HG02759 (cell line): Measurements from ENCODE around the gene PCDH18.
A peak's percentile ranks its signal among the peaks of the same experiment; 100 is the strongest.
"Not testable (repeated sequence)": the region's sequence is repeated elsewhere in the genome, so short reads cannot be mapped to it uniquely, and the experiment has no call there.

Source experiments
- ATAC-seq: cut with Tn5 transposase; IDR thresholded peaks from one replicate; pipeline ENCODE4 v1.9.1; 2021; ENCODE audit warnings: mild to moderate bottlenecking, moderate library complexity; ENCODE audit not compliant: unreplicated experiment

The PCDH18 gene

DNA sequence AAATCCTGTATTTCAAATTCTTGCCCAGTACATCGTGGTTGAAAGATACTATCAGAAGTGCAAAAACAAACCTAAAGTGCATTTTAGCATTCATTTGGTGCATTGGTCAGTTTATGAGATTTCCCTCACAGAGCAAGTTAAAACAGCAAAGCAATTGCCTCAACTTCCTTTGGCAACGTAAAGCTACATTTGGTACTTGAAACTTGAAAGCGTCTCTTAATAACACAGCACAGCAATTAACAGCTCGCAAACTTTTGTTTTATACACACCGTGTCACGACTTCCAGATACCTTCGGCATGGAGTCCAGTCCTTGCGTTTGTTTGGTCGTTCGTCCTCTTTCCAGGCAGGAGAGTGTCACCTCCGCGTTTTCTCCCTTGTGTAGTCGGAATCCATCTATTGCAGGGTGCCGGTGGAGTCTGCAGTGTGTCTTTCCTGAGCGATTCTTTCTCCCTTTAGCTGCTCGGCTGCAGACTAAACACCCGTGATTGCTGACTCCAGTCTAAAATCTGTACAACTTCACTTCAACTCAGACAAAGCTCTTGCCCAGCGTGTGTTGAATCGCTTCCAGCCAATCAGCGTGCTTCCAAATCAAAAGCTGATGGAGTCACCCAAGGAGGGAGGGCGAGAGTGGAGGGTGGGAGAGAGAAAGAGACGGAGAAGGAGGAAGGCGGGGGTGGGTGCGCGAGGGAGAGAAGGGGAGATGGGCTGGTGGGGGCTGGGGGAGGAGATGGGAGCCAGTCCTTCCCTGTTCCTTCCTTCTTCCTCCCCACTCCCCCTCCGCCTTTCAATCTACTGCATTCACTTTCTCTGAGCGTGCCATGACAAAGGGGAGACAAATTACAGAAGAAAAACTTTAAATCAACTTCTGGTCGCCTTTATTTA lies at the start of gene PCDH18:
TSS of gene PCDH18 (minus strand) at position 509 of the 883 bp plus-strand sequence. CDS start at position 103, 406 bp downstream.
- ATAC-seq = peak; percentile 52

DNA sequence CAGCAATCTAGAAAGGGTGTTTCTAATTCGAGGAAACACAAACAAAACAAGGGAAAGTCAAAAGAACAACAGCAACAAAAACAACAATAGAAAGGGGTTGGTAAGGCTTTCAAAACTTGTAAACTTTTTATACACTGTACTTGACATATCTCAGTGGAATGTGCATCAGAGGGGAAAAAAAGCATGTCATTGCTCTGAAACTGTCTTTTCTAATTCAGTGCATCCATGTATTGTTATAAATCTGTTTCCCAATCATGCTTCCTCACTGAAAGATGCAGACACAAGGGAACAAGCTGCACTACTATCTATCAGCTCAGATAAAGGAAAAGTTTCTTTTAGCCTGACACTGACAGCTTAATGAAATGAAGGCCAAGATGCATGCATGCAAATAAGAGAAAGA lies 44.2 kb upstream of the PCDH18 start:
- ATAC-seq = no peak

GRCh38 chr4:137572647-137573046 lies 40.4 kb upstream of the PCDH18 start:
- ATAC-seq = no peak

DNA sequence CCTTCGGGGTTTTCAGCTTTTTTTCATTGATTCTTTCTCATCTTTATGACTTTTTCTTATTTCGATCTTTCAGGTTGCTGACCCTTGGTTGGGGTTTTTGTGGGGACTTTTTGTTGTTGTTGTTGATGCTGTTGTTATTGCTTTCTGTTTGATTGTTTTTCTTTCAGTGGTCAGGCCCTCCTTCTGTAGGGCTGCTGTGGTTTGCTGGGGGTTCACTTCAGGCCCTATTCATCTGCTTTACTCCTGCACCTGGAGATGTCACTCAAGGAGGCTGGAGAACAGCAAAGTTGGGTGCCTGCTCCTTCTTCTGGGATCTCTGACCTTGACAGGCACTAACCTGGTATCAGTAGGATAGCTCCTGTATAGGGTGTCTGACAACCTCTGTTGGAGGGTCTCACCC lies 39.9 kb upstream of the PCDH18 start:
- ATAC-seq = no peak

- ATAC-seq = no peak
Observed at GRCh38 chr4:137559801-137560200, 27.5 kb upstream of the PCDH18 start.

DNA sequence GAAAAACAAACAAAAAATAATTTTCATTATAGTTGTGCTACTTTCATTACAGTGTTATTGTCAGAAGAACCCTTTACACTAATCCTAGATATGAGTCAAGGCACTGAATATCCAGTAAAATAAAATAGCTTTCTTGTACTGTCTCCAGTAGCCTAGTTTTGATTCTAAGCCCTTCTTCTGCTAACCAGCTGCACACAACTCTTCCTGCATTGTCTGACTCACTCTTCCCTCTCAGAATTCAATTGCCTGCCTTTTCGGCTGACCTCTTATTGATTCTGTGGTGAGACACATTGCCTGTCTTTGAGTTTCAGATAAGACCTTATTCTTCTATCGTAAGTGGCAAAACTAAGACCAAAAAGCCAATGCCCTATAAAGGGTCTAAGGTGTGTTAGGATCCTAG lies 26.7 kb upstream of the PCDH18 start:
- ATAC-seq = no peak

DNA sequence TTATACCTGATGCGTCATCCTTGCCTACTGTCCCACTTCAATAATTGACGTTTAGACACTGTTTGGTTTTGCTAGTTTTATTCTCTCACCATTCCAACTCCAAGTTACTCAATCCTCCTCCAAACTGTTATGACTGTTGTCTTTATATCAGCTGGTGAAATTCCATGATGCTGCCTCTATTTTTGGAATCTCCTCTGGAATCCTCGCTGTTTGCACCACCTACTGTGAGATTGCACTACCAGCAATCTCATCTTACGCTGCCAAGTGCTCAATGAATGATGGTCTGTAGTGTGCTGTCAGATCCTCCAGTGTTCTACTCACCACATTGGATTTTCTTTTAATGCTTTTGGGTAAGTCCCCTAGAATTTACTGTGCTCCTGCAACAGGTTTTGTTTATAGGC lies 13.2 kb upstream of the PCDH18 start:
- ATAC-seq = no peak

GRCh38 chr4:137543648-137544047 lies 11.4 kb upstream of the PCDH18 start:
- no peak for ATAC-seq

DNA sequence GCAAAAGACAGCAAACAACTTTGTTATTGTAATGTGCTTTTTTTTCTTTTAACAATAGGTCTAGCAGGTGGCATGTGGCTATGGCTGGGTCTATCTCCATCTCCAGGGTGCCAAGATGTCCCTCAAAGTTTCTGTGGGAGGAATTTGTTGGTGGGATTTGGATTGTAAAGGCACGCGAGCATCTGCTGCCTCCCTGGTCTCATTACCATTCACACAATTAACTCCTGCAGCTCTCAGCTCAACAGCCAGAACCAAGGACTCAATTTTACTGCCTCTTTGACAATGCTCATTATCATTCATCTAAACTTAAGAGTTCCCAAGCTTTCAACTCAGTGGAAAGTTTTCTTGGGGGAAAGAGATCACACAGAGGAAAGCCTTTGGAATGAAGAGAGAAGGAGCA lies 10.9 kb upstream of the PCDH18 start:
- no peak for ATAC-seq

GRCh38 chr4:137541876-137542646 lies 9.8 kb upstream of the PCDH18 start:
- ATAC-seq = no peak

DNA sequence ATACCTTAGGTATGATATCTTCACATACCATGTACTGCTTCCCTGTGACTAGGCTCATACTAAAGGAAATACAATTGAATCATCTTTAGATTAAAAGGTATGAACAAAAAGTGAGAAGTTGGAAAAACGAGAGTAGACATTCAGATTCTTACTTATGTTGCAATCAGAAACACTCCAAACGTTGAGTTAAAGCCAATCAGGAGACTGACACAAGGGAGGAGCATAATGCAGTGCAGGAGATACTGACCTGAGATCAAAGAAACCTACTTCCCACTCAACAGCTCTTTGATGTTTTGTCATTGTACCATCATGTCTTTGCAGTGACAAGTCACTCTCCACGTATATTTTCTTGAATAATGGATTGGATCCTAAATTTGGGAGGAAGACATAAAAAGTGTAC lies 8.9 kb upstream of the PCDH18 start:
- ATAC-seq = no peak

GRCh38 chr4:137540356-137540755 lies 8.1 kb upstream of the PCDH18 start:
- ATAC-seq = no peak

DNA sequence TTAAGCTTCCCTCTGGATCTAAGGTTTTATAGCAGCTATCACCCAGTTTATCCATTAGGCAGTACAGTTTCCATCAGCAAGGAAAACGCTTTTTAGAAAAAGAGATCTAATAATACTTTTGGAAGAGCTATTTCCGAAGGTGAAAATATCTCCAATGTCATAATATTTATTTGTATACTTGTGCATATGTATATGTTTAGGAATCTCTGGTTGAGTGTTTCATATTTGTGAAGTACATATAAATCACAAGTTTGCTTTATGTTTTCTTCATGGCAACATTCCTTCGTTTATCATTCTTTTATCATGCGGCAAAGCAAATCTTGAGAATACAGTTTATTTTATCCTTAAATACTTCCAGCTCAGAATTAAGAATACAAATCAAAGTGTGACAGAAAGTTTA lies 6.2 kb upstream of the PCDH18 start:
- no peak for ATAC-seq

DNA sequence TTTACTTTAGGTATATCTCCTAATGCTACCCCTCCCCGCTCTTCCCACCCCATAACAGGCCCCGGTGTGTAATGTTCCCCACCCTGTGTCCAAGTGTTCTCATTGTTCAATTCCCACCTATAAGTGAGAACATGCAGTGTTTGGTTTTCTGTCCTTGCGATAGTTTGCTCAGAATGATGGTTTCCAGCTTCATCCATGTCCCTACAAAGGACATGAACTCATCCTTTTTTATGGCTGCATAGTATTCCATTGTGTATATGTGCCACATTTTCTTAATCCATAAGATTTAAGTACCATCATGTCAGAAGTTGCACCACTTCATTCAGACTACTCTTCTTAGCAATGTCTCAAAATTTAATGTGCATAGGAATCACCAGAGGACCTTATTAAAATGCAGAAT lies 5.5 kb upstream of the PCDH18 start:
- ATAC-seq = not testable (repeated sequence)

DNA sequence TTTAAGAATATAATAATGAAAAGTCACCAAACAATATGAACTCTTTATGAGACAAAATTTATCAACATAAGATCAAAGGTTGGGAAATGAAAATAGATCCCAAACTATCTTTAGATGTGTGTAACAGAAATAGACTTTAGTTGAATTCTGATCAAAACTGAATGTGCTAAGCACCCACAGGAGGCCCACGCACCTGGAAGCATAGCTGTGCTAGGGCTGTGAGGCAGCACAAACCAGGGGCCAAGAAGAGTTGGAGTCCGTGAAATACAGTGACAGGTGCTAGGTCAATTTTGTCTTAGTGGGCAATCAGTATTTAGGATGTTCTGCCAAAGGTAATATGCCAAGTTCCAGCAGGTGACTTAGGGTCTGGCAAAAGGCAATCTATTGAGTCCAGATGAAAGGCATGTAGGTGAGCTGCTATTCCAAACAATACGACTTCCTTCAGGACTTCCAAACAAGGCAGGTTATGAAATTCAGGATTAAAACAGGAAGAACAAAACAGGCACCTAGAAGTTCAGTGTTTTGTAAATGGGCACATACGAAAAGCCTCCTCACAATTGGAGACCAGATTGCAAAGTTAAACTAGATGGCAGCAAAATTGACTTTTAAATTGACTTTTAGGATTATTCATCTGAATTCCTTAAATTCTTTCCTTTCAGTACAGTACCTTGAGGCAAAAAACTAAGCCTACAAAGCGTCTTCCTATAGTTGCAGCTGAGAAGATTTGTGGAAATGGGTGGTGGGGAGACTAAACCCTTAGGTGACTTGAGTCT lies 4.7 kb upstream of the PCDH18 start:
- ATAC-seq = no peak

- no peak for ATAC-seq
Observed at GRCh38 chr4:137535718-137536117, 3.4 kb upstream of the PCDH18 start.

- ATAC-seq = no peak
Observed at GRCh38 chr4:137534516-137534915, 2.2 kb upstream of the PCDH18 start.

DNA sequence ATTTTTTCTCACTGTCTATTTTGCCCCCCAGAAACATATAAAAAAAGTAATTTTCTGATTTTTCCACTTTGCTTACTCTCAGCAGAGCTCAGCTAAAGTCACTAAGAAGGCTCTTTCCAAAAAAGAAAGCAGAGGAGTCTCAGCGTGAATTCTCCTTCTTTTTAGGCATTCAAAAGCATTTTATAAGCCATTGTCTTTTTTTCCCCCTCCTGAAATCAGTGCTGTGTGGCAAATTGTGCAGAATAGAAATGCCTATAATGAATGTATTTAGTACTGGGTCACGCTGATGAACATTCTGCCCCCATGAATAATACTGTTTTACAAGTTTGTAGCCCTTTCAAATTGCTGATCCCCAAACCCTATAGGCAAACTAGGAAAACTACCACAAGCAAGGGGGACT lies 1.6 kb upstream of the PCDH18 start:
- no peak for ATAC-seq

DNA sequence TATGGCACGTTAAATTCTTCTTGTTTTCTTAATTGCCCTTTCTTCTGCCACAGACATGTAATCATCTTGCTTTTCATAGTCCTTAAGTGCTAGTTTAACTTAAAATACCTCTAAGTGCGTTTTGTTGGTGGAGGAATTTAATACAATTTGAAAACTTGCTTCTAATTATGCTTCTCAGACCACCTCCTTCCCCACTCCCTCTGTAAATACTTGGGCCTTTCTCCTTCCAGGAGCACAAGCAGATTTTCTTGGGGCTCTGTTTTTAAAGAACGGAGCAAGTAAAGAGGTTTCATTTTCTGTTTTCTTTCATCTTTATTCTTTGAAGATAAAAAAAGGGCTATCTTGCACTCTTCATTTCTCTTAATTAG lies 559 bp upstream of the PCDH18 start:
- peak; percentile 7 for ATAC-seq

GRCh38 chr4:137531168-137531985 lies 917 bp downstream of the PCDH18 start:
- ATAC-seq = no peak

DNA sequence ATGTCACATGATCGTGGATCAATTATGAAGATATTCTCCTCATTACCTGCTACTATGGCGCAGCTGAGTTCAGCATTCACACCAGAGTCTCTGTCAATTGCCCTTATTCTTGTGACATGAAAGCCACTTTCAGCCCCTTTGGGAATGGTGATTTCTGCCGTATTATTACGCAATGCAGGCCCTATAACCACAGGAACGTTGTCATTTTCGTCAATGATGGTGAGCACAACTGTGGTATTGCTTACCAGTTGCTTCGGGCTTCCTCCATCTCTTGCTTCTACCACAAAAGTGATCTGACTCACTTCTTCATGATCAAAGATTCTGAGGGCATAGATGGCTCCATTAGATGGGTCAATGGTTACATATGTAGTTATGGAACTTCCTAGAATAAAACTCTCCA lies 2.1 kb downstream of the PCDH18 start:
- no peak for ATAC-seq
